A549 (cell line): ENCODE data around the gene CDK19. TPM values are rescaled to one million over a fixed set of nuclear protein-coding genes. Genes with fewer than 3 reads are reported as not detected.

Experiments
- ATAC-seq, 2 experiments: fragments of 200-7000 bp in 1 of 2; fragments of >200 bp in 1 of 2; cut with Nextera tagmentation in 1 of 2; cut with Tn5 transposase in 1 of 2; 3 replicates each; pipeline versions ENCODE4 v1.8.0 to v1.9.1; 2018 to 2020; ENCODE audit warnings: mild to moderate bottlenecking in 1 of 2, moderate library complexity in 1 of 2
- CTCF ChIA-PET: fragments of 300-600 bp; sonication (Branson Sonifier 250); formaldehyde crosslinking; extraction: SDS; loops from one replicate; lab custom pipeline; 2021; ENCODE audit warnings: antibody characterized with exemption, inconsistent platforms; lab: Yijun Ruan, JAX
- POLR2A ChIA-PET: fragments of 350-600 bp; formaldehyde crosslinking; extraction: SDS; loops from one replicate; lab custom pipeline; 2021; ENCODE audit warnings: antibody characterized with exemption, inconsistent platforms; lab: Yijun Ruan, JAX
- DNase-seq, 2 experiments: peaks; one replicate each; pipeline versions ENCODE4 v3.0.0 to v3.0.0-alpha.2; 2011 to 2016; ENCODE audit warnings: low read depth in 1 of 2, low spot score in 1 of 2
- FAIRE-seq: peaks from 2 replicates; lab custom pipeline; 2011; peaks lifted over from hg19 to GRCh38; lab: Jason Lieb, UNC
- H3K27ac ChIP-seq, 2 experiments: fragments of >200 bp; sonication (Bioruptor Twin); formaldehyde crosslinking; 3 replicates each; pipeline ENCODE4 v1.5.1; 2016 to 2017
- H3K4me1 ChIP-seq: fragments of >200 bp; sonication (Bioruptor Twin); formaldehyde crosslinking; 3 replicates; pipeline ENCODE4 v1.6.1; 2016
- H3K4me2 ChIP-seq: fragments of >200 bp; sonication (Bioruptor Twin); formaldehyde crosslinking; 3 replicates; pipeline ENCODE4 v1.6.1; 2016
- H3K4me3 ChIP-seq: fragments of >200 bp; sonication (Bioruptor Twin); formaldehyde crosslinking; 3 replicates; pipeline ENCODE4 v1.5.1; 2016
- H3K9me3 ChIP-seq: fragments of >200 bp; sonication (Bioruptor Twin); formaldehyde crosslinking; 3 replicates; pipeline ENCODE4 v1.6.1; 2016
- CBX8 ChIP-seq: fragments of 200-600 bp; sonication (generic); IDR thresholded peaks from 2 replicates; pipeline ENCODE4 v1.6.1; 2016
- CEBPB ChIP-seq, 2 experiments: fragments of >200 bp in 1 of 2; sonication (Bioruptor Twin) in 1 of 2; formaldehyde crosslinking in 1 of 2; IDR thresholded peaks; 2 replicates each; pipeline ENCODE4 v1.6.1; 2012 to 2016
- CHD2 ChIP-seq: fragments of 150-350 bp; IDR thresholded peaks from 2 replicates; pipeline ENCODE4 v1.6.1; 2014; ENCODE audit warnings: low read length; ENCODE audit not compliant: partially characterized antibody
- ESRRA ChIP-seq: fragments of 150-350 bp; IDR thresholded peaks from 2 replicates; pipeline ENCODE4 v1.6.1; 2014; ENCODE audit warnings: mild to moderate bottlenecking, low read length, borderline replicate concordance
- FOSL2 ChIP-seq, 2 experiments: fragments of 450-650 bp in 1 of 2; fragments of >200 bp in 1 of 2; sonication (Bioruptor Twin) in 1 of 2; formaldehyde crosslinking; IDR thresholded peaks; 2 replicates each; pipeline versions ENCODE4 v1.5.0 to v1.6.1; 2016 to 2020; ENCODE audit warnings: mild to moderate bottlenecking in 1 of 2, moderate library complexity in 1 of 2
- HDAC2 ChIP-seq: fragments of 200-600 bp; sonication (generic); IDR thresholded peaks from 2 replicates; pipeline ENCODE4 v1.6.1; 2016
- HEYL ChIP-seq: fragments of 250-450 bp; sonication (Bioruptor Pico); IDR thresholded peaks from 2 replicates; pipeline ENCODE4 v1.8.0; 2021; ENCODE audit warnings: mild to moderate bottlenecking, moderate library complexity
- HOXA7 ChIP-seq: fragments of 250-450 bp; sonication (Bioruptor Pico); IDR thresholded peaks from 2 replicates; pipeline ENCODE4 v1.5.0; 2020; ENCODE audit warnings: mild to moderate bottlenecking, moderate library complexity
- HOXB5 ChIP-seq: fragments of 250-450 bp; sonication (Bioruptor Pico); IDR thresholded peaks from 2 replicates; pipeline ENCODE4 v1.5.0; 2020; ENCODE audit warnings: mild to moderate bottlenecking, moderate library complexity
- JUN ChIP-seq, 2 experiments: fragments of >200 bp; sonication (Bioruptor Twin); formaldehyde crosslinking; IDR thresholded peaks; 2 replicates in 1 of 2; 3 replicates in 1 of 2; pipeline ENCODE4 v1.6.1; 2016 to 2017
- KDM1A ChIP-seq: fragments of 200-600 bp; sonication (generic); IDR thresholded peaks from 2 replicates; pipeline ENCODE4 v1.6.1; 2016; ENCODE audit warnings: low read depth, mild to moderate bottlenecking
- MAFK ChIP-seq: fragments of 450-650 bp; IDR thresholded peaks from 2 replicates; pipeline ENCODE4 v1.6.1; 2014; ENCODE audit not compliant: partially characterized antibody
- MYC ChIP-seq: IDR thresholded peaks from 2 replicates; pipeline ENCODE4 v1.6.1; 2012; ENCODE audit warnings: mild to moderate bottlenecking, inconsistent platforms, low read length, improper control_type of control experiment, borderline replicate concordance
- NFE2L2 ChIP-seq: fragments of 150-350 bp; conservative IDR thresholded peaks from 2 replicates; pipeline ENCODE4 v1.6.1; 2014; ENCODE audit warnings: low read length
- NPAS2 ChIP-seq: fragments of 250-450 bp; sonication (Bioruptor Pico); IDR thresholded peaks from 2 replicates; pipeline ENCODE4 v1.8.0; 2022; ENCODE audit warnings: mild to moderate bottlenecking, moderate library complexity, borderline replicate concordance
- NR3C1 ChIP-seq: fragments of >200 bp; sonication (Bioruptor Twin); formaldehyde crosslinking; IDR thresholded peaks from 3 replicates; pipeline ENCODE4 v1.6.1; 2017
- PBX3 ChIP-seq: IDR thresholded peaks from 2 replicates; pipeline ENCODE4 v1.6.1; 2012
- POLR2A ChIP-seq: IDR thresholded peaks from 2 replicates; pipeline ENCODE4 v1.6.1; 2012; ENCODE audit warnings: mild to moderate bottlenecking, low read length
- RCOR1 ChIP-seq: fragments of 150-350 bp; IDR thresholded peaks from 2 replicates; pipeline ENCODE4 v1.6.1; 2014; ENCODE audit warnings: antibody characterized with exemption, low read length, low read depth
- RFX5 ChIP-seq: fragments of 450-650 bp; IDR thresholded peaks from 2 replicates; pipeline ENCODE4 v1.7.1; 2014; ENCODE audit warnings: antibody characterized with exemption, mild to moderate bottlenecking, moderate library complexity
- TFCP2L1 ChIP-seq: fragments of 250-450 bp; sonication (Bioruptor Pico); IDR thresholded peaks from 2 replicates; pipeline ENCODE4 v1.5.0; 2021; ENCODE audit warnings: mild to moderate bottlenecking
- TP53 ChIP-seq: fragments of 250-450 bp; sonication (Bioruptor Pico); IDR thresholded peaks from 2 replicates; pipeline ENCODE4 v1.5.0; 2021; ENCODE audit warnings: mild to moderate bottlenecking, moderate library complexity
- ZC3H11A ChIP-seq: fragments of 450-650 bp; IDR thresholded peaks from 2 replicates; pipeline ENCODE4 v1.6.1; 2014; ENCODE audit warnings: antibody characterized with exemption, mild to moderate bottlenecking
- ZFP36 ChIP-seq: fragments of 450-650 bp; IDR thresholded peaks from 2 replicates; pipeline ENCODE4 v1.6.1; 2014; ENCODE audit warnings: borderline replicate concordance; ENCODE audit not compliant: partially characterized antibody
- ZNF302 ChIP-seq: fragments of 250-450 bp; sonication (Bioruptor Pico); IDR thresholded peaks from 2 replicates; pipeline ENCODE4 v1.9.0; 2021; ENCODE audit warnings: inconsistent platforms, mild to moderate bottlenecking, moderate library complexity
- WGBS: methylation state at CpG from one replicate; pipeline ENCODE4 v1.1.6; 2017; ENCODE audit errors: missing lambda C conversion rate; 5-methylcytosine and 5-hydroxymethylcytosine counted together
- polyA plus RNA-seq, 4 experiments: library from polyadenylated mRNA; depleted of rRNA in 3 of 4; stranded (reverse); fragments of >200 nt; fragmentation: RNase III in 1 of 4; extraction: RNeasy Plus Mini Kit Qiagen cat#74134 plus additional on column Dnase treatment in 1 of 4; gene quantifications; 2 replicates in 3 of 4; 3 replicates in 1 of 4; pipeline ENCODE4 v1.2.3, GENCODE V29; 2011 to 2017
- TF ChIP-seq, protein P1 (sequence below): IDR thresholded peaks from 2 replicates; pipeline ENCODE4 v1.6.1; 2012
- TF ChIP-seq, protein P2 (sequence below): fragments of >200 bp; sonication (Bioruptor Twin); formaldehyde crosslinking; IDR thresholded peaks from 3 replicates; pipeline ENCODE4 v1.6.1; 2016
- TF ChIP-seq, protein P3 (sequence below): IDR thresholded peaks from 2 replicates; pipeline ENCODE4 v1.6.1; 2012; ENCODE audit warnings: low read depth, borderline replicate concordance
- TF ChIP-seq, protein P4 (sequence below): fragments of 150-350 bp; IDR thresholded peaks from 2 replicates; pipeline ENCODE4 v1.6.1; 2014; ENCODE audit warnings: low read depth, mild to moderate bottlenecking, low read length

The CDK19 gene
- polyA plus RNA-seq, 2 of the 4 experiments (the other 2 are of a cell fraction), result 7.1 to 18.6 TPM

GRCh38 chr6:110859335-110859792 is 44.1 kb upstream of the CDK19 start:
- ChIA-PET CTCF (no interaction called here), POLR2A (no interaction called here)
- WGBS, result 72% methylated on average over 8 of the region's 12 CpGs
- Histone ChIP-seq H3K9me3 (no peaks in the 10 kb centered on the region), H3K4me1 (no peaks in the 10 kb centered on the region), H3K4me2 (no peak overlapping the region), H3K27ac (no peak overlapping the region), H3K4me3 (no peak overlapping the region)
- TF ChIP-seq, protein P1, sequence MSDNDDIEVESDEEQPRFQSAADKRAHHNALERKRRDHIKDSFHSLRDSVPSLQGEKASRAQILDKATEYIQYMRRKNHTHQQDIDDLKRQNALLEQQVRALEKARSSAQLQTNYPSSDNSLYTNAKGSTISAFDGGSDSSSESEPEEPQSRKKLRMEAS, result no peak
- TF ChIP-seq TP53 (CRISPR knock-in tag) (no peak), CBX8 (no peak), MAFK (no peak), PBX3 (no peak), FOSL2 (IDR thresholded peaks at IDR 0.05) (no peak), FOSL2 (CRISPR knock-in tag; IDR thresholded peaks at IDR 0.05) (no peak), RCOR1 (no peak), NR3C1 (no peak), CHD2 (no peak), POLR2A (no peak), MYC (no peak), NPAS2 (CRISPR knock-in tag) (no peak), TFCP2L1 (CRISPR knock-in tag) (no peak)
- TF ChIP-seq, protein P2, sequence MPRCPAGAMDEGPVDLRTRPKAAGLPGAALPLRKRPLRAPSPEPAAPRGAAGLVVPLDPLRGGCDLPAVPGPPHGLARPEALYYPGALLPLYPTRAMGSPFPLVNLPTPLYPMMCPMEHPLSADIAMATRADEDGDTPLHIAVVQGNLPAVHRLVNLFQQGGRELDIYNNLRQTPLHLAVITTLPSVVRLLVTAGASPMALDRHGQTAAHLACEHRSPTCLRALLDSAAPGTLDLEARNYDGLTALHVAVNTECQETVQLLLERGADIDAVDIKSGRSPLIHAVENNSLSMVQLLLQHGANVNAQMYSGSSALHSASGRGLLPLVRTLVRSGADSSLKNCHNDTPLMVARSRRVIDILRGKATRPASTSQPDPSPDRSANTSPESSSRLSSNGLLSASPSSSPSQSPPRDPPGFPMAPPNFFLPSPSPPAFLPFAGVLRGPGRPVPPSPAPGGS, result no peak
- TF ChIP-seq, protein P3, sequence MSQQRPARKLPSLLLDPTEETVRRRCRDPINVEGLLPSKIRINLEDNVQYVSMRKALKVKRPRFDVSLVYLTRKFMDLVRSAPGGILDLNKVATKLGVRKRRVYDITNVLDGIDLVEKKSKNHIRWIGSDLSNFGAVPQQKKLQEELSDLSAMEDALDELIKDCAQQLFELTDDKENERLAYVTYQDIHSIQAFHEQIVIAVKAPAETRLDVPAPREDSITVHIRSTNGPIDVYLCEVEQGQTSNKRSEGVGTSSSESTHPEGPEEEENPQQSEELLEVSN, result no peak
- no peak for ATAC-seq
- DNase-seq, result no peak
- no peak for FAIRE-seq

DNA sequence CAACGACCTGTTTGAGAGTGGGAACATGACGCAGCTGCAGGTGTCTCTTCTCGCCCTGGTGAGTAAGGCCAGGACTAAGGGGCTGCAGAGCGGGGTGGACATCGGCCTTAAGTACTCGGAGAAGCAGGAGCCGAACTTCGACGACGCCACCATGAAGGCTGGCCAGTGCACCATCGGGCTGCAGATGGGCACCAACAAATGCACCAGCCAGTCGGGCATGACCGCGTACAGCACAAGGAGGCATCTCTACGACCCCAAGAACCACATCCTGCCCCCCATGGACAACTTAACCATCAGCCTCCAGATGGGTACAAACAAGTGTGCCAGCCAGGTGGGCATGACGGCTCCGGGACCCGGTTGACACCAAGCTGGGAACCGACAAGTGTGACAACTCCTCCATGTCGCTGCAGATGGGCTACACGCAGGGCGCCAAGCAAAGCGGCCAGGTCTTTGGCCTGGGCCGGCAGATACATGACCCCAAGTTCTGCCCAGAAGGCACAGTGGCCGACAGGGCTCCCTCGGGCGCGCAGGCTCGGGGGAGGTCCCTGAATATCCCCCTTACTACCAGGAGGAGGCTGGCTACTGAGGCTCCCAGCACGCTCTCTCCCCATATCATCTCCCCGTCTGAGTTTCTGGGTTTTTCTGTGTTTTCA is 43.4 kb upstream of the CDK19 start:
- no peaks in the 10 kb centered on the region for H3K4me1 ChIP-seq
- POLR2A ChIA-PET, result no interaction called here
- DNase-seq, result no peak
- no peak overlapping the region for H3K4me3 ChIP-seq
- no peak overlapping the region for H3K4me2 ChIP-seq
- H3K27ac ChIP-seq, result no peak overlapping the region
- no peak for ATAC-seq
- CTCF ChIA-PET, result no interaction called here
- TF ChIP-seq, protein P4, sequence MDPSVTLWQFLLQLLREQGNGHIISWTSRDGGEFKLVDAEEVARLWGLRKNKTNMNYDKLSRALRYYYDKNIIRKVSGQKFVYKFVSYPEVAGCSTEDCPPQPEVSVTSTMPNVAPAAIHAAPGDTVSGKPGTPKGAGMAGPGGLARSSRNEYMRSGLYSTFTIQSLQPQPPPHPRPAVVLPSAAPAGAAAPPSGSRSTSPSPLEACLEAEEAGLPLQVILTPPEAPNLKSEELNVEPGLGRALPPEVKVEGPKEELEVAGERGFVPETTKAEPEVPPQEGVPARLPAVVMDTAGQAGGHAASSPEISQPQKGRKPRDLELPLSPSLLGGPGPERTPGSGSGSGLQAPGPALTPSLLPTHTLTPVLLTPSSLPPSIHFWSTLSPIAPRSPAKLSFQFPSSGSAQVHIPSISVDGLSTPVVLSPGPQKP, result no peak
- TF ChIP-seq MAFK (no peak), CHD2 (no peak), FOSL2 (IDR thresholded peaks at IDR 0.05) (no peak), FOSL2 (CRISPR knock-in tag; IDR thresholded peaks at IDR 0.05) (no peak), ZFP36 (no peak), MYC (no peak), JUN (IDR thresholded peaks at IDR 0.05) (no peak)
- TF ChIP-seq, protein P3, result no peak
- WGBS, result 76% methylated on average over 30 of the region's 31 CpGs
- no peaks in the 10 kb centered on the region for H3K9me3 ChIP-seq
- FAIRE-seq, result no peak

GRCh38 chr6:110858016-110858415 is 42.7 kb upstream of the CDK19 start:
- no peaks in the 10 kb centered on the region for H3K9me3 ChIP-seq
- ChIA-PET CTCF (no interaction called here), POLR2A (no interaction called here)
- DNase-seq (no peak), ATAC-seq (no peak), FAIRE-seq (no peak)
- H3K4me2 ChIP-seq, result no peak overlapping the region
- H3K27ac ChIP-seq, result no peak overlapping the region
- no peaks in the 10 kb centered on the region for H3K4me1 ChIP-seq
- WGBS, result 85% methylated on average over 21 of the region's 21 CpGs
- no peak overlapping the region for H3K4me3 ChIP-seq
- no peak for TF ChIP-seq PBX3
- TF ChIP-seq KDM1A, result no peak
- no peak for TF ChIP-seq ZFP36
- TF ChIP-seq HEYL (CRISPR knock-in tag), result no peak
- TF ChIP-seq ZC3H11A, result no peak
- no peak for TF ChIP-seq NR3C1
- TF ChIP-seq ZNF302, result no peak
- TF ChIP-seq HOXA7 (CRISPR knock-in tag), result no peak
- no peak for TF ChIP-seq RFX5
- TF ChIP-seq NFE2L2, result no peak
- TF ChIP-seq CEBPB (IDR thresholded peaks at IDR 0.05), result no peak
- no peak for TF ChIP-seq ESRRA
- TF ChIP-seq HOXB5 (CRISPR knock-in tag), result no peak
- TF ChIP-seq HDAC2, result no peak
